Germinal center (tissue), 1 donor: Measurements from ENCODE around the gene PRSS56.
A peak's percentile ranks its signal among the peaks of the same experiment; 100 is the strongest.
"Not testable (repeated sequence)": the region's sequence is repeated elsewhere in the genome, so short reads cannot be mapped to it uniquely, and the experiment has no call there.

Source experiments
- DNase-seq: peaks from one replicate; pipeline ENCODE4 v3.0.0; 2012; ENCODE audit warnings: mixed read lengths, low spot score

Gene PRSS56

DNA sequence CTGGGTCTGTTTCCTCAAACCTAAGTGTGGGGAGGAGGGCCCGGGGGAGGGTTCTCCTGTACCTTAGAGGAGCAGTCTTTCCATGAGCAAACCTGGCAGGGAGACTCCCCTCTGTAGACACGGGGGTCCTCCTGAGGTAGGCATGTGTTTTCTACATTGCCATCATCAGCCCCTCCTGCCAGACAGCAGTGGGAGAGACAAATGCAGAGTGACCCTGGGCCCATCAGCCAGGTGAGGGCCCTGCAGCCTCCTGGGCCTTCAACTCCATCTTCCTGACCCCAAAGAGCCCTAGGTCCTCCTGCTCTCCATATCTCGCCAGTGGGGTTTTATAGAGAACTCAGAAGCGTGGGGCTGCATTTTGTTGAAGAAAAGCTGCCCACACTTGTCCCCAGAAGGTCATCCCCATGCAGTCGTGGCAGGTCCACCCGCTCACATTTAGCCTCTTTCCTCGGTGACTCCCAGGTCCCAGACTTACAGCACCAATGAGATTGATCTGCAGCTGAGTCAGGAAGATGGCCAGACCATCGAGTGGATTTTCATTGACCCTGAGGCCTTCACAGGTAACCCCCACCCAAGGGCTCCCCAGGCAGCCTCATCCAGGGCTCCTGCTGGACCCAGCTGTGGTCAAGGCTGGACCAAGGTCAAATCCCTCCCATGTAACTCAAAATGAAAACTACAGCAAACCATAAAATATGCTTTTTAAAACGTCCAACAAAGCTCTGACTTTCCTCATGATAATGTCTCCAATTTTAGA, 21.9 kb downstream of the PRSS56 start:
- no peak for DNase-seq

DNA sequence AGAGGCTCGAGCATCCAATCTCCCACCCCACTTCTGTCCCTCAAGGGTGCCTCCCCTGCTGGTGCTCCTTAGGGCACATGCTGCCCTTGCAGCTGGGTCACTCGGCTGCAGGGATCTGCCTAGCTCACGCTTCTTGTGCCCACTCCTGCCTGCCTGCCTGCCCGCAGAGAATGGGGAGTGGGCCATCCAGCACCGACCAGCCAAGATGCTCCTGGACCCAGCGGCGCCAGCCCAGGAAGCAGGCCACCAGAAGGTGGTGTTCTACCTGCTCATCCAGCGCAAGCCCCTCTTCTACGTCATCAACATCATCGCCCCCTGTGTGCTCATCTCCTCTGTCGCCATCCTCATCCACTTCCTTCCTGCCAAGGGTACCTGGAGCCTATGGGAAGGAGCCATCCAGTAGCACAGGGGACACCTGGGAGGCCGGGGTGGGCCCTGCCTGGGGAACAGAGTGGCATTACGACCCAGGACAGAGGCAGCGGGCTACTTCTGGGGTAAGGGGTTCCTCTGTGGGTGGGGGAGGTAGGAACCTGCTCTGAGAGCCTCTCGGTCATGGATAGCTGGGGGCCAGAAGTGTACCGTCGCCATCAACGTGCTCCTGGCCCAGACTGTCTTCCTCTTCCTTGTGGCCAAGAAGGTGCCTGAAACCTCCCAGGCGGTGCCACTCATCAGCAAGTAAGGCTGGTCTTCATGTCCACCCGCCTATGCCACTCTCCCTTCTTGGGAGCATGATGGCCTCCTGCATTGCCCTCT, 22.7 kb downstream of the PRSS56 start:
- DNase-seq, result no peak

DNA sequence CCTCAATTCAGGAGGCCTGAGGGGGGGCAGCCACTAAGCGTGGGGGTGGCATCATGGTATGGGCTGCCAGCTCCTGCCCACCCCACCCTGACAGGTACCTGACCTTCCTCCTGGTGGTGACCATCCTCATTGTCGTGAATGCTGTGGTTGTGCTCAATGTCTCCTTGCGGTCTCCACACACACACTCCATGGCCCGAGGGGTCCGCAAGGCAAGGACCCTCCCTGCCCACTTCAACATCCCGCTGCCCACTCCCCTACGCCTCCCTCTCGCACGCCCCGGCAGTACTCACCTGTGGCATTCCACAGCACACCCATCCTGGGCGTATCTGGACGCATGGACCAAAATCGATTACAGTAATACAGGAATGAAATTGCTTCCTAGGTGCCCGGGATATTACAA, 23.3 kb downstream of the PRSS56 start:
- DNase-seq, result no peak

DNA sequence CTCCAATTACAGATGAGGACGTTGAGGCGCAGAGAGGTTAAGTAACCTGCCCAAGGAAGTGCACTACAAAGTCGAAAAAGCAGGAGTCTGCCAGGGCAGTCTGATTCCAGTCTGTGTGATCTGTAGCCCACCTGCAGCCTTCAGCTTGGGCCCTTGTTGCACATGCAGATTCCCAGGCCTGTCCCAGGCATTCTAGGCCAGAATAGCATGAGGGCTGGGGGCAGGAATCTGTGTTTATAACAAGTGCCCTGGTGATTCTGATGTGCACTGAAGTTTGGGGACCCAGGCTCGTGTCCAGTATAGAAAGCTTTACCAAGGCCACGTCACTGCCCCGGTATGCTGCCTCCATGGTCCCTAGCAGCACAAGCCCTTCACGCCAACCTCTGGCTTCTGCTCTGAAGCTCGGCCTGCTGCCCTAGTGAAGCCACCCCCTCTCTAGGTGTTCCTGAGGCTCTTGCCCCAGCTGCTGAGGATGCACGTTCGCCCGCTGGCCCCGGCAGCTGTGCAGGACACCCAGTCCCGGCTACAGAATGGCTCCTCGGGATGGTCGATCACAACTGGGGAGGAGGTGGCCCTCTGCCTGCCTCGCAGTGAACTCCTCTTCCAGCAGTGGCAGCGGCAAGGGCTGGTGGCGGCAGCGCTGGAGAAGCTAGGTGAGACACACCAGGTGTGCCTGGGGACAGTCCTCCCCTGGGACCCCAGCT, 23.9 kb downstream of the PRSS56 start:
- no peak for DNase-seq

DNA sequence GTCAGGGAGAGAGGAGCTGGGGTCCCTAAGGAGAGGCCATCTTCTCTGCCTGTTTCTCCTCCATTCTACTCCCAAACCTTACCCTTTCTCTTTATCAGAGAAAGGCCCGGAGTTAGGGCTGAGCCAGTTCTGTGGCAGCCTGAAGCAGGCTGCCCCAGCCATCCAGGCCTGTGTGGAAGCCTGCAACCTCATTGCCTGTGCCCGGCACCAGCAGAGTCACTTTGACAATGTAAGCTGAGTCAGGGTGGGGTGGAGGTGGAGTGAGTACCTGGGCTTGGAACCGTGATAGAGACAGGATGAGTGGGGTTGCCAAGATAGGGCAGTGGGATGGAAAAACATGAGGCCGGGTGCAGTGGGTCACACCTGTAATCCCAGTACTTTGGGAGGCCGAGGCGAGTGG, 24.5 kb downstream of the PRSS56 start:
- DNase-seq, result no peak

DNA sequence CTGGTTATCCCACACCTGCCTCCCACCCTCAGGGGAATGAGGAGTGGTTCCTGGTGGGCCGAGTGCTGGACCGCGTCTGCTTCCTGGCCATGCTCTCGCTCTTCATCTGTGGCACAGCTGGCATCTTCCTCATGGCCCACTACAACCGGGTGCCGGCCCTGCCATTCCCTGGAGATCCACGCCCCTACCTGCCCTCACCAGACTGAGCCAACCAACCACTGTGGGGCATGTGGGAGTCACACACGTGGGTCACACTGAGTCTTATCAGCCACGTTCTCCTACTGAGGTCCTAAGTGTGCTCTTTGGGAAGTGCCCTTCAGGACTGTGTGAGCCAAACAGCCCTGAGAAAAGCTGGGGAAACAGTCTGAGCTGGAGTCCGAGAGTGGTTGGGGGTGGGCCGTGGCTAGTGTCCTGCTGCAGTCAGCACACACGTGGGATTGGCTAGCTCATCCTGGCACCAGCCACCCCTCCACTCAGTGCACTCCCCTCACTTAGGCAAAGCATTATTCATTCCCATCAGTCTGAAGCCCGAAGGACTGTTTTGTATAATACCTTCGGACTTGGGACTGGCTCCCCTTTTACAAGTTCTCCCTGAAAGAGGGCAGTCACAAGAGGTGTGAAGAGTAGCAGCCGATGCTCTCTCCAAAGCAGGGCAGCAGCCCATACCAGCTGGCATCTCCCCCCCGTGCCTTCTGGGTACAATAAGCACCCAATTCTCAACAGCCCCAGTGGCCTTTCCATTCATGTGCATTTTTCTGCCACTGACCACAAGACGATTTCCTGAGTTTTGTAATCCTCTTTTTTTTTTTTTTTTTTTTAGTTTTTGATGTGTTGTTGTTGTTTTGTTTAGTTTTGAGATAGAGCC, 25.6 kb downstream of the PRSS56 start:
- DNase-seq, result no peak

DNA sequence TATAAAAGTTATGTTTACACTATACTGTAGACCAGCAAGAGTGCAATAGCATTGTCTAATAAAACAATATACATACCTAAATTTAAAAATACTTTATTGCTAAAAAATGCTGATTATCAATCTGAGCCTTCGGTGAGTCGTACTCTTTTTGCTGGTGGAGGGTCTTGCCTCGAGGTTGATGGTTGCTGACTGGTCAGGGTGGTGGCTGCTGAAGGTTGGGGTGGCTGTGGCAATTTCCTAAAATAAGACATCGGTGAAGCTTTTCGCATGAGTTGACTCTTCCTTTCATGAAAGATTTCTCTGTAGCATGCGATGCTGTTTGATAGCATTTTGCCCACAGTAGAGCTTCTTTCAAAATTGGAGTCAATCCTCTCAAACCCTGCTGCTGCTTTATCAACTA, 27.8 kb downstream of the PRSS56 start:
- DNase-seq, result no peak

DNA sequence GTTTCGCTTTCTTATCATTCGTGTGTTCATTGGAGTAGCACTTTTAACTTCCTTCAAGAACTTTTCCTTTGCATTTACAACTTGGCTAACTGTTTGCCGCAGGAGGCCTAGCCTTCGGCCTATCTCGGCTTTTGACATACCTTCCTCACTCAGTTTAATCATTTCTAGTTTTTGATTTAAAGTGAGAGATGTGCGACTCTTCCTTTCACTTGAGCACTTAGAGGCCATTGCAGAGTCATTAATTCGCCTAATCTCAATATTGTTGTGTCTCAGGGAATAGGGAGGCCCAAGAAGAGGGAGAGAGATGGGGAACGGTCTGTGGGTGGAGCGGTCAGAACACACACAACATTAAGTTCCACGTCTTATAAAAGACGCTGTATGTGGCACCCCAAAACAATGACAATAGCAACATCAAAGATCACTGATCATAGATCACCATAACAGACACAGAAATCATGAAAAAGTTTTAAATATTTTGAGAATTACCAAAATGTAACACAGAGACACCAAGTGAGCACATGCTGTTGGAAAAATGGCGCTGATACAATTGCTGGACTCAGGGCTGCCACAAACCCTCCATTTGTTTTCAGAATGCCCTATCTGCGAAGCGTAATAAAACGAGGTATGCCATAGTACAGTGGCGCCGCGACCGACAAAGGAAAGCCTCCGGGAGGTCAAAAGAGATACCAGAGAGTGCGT, 29.6 kb downstream of the PRSS56 start:
- DNase-seq, result no peak

DNA sequence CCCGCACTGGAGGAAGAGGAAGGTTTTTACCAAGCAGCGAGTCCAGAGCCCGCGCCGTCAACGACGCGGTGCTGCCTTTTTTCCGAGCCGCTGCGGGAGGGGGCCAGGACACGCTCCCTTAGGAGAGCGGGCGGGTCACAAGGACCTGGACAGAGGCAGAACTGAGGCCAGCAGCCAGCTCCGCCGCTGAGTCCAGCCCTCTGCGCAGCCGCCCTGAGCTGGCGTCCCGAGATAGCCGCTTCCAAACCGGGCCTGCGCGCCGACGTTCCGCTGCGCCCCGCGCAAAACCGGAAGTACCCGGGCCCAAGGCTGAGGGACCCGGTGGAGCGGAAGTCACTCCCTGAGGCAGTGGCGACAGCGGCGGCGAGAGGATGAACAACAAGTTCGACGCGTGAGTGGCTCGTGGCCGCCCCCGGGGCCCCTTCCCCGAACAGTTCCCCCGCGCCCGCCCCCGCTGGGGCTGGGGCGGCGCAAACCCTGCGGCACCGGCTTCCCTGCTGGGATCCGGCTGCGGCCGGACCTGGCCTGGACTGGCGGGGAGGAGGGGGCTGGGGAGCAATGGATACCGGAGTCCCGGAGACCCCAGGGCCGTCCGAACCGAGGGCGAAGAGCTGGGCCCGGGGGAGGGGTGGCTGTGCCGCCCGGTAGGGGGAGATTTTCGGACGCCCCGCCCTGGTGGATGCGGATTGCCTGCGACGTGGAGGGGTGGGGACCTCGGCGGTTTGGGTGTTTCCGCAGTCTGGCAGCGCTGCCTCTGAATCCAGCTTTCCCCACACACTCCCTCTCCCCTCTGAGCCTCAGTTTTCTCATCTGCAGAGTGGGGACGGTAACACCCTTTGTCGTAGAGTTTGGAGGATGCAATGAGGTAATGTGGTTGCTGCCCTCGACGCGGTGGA, 30.4 kb downstream of the PRSS56 start, which contains the start of the genes EIF4E2 and TIGD1:
TSS of gene EIF4E2 (plus strand) at position 336 of the 896 bp plus-strand sequence. CDS start at position 372, 36 bp downstream.
TSS of gene TIGD1 (minus strand) at position 204 of the 896 bp plus-strand sequence. CDS start 675 bp downstream, outside the sequence.
- peak; percentile 96 for DNase-seq

DNA sequence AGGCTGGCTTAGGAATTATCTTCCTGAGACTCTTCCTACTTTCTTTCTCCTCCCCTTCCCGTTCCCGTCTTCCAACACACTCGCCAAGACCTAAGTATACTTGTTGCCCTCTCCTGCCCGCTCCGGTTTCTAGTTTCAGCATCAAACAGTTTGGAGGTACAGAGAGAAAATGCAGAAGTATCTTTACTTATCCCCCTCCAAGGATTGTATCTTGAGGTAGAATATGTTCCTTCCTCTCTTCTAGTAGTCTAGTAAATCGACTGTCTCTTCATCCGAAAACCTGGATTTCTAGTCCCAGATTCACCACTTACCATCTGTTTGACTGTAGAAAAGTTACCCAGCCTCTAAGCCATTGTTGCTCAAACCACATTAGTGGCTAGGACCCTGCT, 31.1 kb downstream of the PRSS56 start:
- DNase-seq, result no peak

DNA sequence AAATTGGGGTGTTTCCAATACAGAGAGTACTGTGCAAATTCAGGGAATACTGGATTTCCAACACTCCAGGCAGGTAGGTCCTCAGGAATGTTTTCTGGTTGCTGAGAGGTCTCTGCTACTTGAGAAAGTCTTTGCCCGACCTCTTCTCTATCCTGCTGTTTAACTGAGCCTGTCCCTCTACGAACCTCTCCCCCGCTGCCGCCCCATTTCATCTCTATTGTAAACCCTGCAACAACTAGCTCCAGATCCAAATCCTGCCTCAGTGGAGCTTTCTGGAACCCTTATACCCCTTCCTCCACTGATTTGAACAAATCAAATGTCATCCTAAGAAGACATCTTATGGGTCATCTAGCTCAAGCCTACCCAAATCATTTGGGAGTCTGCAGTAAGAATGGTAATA, 31.6 kb downstream of the PRSS56 start:
- DNase-seq, result no peak

DNA sequence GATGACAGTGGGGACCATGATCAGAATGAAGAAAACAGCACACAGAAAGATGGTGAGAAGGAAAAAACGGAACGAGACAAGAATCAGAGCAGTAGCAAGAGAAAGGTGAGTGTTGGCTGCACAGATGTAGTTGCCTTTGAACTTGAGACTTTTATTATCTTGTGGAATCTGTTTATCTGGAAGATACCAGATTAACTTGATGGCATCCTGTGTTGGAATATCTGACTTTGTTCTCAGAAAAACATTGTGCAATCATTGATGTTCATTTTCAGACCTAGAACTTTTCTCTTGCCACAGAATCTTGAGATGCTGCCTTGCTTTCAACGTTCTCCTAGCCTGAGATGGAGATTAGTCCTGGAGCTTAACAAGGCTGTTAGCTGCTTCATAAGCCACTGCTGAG, 36.2 kb downstream of the PRSS56 start:
- DNase-seq, result no peak

DNA sequence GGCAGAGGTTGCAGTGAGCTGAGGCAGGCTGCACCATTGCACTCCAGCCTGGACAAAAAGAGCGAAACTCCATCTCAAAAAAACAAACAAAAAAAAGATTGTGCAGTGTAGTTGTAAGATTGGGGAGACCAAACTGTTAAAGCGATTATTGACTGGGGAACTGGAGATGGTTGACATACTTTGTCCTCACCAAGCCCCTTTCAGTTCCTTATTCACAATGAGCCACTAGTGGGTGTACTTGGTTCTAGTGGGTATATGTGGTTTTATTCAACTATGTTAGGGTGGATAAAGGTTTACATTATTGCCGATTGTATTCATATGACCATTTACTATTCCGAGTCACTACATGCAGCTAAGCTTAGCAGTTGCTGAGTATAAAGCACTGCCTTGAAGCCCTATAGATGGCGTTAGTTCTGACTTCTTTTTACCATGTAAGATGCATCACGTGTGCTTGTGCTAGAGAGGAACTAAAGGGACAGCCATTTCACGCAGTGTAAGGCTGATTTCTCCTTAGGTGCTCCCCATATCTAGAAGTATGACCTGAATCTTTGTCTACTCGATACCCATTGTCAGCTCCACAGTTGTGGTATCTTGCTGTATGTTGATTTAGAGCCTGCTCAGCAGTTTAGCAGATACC, 42.4 kb downstream of the PRSS56 start:
- DNase-seq, result no peak

DNA sequence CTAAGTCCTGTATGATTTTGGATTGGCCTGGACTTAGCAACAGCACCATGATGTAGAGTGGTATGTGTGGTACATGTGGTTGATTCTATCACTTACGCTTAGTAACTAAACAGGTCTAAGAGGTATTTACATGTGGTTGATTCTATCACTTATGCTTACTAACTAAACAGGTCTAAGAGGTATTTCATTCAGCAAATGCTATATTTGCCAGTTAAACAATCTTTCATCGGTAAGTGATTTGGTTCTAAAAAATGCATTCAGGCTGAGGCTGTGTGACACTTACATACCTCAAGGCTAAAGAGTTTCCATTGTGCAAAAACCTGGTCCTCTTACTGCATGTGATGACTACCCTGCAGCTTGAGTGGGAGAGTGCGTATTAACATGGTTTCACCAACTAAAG, 43.4 kb downstream of the PRSS56 start:
- DNase-seq, result no peak

DNA sequence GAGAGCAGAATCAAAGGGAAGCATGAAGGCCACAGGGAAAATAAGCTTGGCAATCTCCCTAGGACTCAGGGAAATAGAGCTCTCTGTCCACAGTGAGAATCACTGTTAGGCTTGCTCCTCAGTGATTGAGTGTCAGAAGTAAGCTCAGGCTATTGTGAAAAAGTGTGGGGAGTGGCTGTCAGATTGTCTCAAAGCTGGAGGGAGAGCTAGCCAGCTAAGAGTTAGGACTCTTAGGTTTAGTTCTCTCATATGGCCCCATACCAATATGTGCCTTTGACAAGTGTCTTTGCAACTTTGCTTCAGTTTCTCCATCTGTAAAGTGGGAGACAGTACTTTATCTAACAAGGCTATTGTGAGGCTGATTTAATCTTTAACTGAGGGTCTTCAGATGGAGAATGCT, 47.5 kb downstream of the PRSS56 start:
- no peak for DNase-seq

DNA sequence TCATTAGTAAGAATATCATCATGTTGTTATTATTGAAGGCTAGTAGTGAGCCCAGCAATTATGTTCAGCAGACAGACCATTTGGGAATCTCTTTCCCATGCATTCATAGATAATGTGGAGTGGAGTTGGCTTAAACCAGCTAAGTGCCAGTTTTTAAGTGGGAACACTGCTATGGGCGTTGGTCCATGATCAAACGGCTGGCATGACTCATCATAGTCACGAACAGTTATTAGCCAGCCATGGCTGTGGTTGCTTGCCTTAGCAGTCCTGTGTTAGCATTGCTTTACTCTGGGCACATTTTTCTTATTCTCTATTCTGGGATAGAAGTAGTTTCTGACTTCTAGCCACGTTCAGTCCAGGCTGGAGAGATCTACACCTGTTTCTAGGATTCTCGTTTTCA, 48.0 kb downstream of the PRSS56 start:
- DNase-seq, result no peak

DNA sequence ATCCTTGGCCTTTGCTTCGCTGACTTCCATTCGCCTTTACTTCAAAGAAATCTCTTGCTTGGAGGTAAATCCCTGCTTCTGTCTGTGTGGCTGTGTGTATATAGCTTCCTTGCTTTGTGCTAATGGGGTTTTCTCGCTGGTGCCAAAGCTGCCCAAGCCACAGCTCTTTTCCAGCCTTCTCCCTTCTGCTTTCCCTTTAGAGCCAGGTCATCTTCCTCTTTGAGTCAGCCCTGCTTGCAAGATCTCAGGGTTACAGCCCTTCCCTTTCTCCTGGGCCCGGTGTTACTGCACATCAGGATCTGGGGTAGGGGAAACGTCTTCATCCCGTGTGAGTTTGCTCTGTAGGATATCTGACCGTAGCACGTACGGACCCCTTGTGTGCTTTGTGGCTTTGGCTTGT, 49.4 kb downstream of the PRSS56 start:
- DNase-seq, result no peak

DNA sequence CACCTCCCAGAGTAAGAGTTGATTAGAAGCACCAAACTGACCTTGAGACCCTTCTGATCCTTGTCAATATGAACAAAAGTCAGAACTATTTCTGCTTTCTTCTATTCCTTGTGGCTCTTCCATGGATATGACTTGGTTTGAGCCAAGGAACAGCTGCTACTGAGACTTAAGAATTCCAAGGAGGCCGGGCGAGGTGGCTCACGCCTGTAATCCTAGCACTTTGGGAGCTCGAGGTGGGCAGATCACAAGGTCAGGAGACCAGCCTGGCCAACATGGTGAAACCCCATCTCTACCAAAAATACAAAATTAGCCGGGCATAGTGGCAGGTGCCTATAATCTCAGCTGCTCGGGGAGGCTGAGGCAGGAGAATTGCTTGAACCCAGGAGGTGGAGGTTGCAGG, 50.3 kb downstream of the PRSS56 start:
- not testable (repeated sequence) for DNase-seq

DNA sequence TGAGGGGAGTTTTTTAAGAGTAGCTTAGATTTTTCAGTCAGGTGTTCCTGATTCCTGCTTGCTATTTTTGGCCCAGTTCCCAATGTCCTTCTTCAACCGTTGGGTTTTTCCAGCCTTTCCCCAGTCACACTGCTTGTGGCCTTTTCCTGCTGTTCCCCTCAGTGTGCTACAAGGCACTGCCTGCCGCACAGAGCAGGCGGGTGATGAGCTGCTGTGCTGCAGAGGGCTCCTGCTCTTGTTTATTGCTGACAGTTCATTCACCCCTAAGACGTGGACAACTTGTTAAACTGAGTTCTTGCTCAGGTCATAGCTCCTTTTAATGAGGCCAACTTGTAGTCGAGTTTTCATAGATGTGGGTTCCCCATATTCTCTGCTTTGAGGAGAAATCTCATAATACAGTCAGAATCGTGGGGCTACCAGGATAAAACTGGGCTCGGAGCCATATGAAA, 50.9 kb downstream of the PRSS56 start:
- DNase-seq, result no peak

DNA sequence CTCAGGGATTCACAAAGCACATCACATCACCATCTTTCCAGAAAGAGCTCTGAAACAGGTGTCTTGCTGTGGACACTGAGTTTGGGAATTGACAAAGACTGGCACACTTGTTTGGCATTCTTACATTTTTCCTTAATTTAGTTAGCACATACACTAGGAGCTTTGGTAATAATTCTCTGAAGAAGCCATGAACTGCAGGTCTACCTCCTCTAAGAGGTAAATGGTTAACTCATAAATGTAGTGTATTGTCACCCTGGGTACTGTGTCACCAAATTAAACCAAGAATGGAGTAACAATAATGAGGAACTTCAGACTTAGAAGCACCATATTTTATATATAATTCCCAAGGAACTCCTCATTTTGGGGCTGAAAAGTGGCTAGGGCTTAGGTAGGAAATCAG, 52.9 kb downstream of the PRSS56 start:
- DNase-seq, result no peak
